OCI-LY1 (cell line): Measurements from ENCODE around the gene SPATA33.
"Not testable (repeated sequence)": the region's sequence is repeated elsewhere in the genome, so short reads cannot be mapped to it uniquely, and the experiment has no call there.

Experiments
- H2AFZ ChIP-seq: fragments of 200-600 bp; sonication (generic), shearing (Covaris generic); 2 replicates; pipeline ENCODE4 v1.6.0; 2014; ENCODE audit warnings: antibody characterized with exemption, mild to moderate bottlenecking, low read length
- H3F3A ChIP-seq: fragments of 200-600 bp; sonication (generic), shearing (Covaris generic); 2 replicates; pipeline ENCODE4 v1.6.0; 2014; ENCODE audit warnings: mild to moderate bottlenecking, antibody characterized with exemption, low read length, moderate library complexity; ENCODE audit not compliant: insufficient read depth
- H3K27ac ChIP-seq: fragments of 200-600 bp; sonication (generic); 2 replicates; pipeline ENCODE4 v1.5.1; 2014; ENCODE audit warnings: low read length, mixed run types, mild to moderate bottlenecking, low read depth; ENCODE audit not compliant: poor library complexity, severe bottlenecking
- H3K27me3 ChIP-seq: fragments of 200-600 bp; sonication (generic); 2 replicates; pipeline ENCODE4 v1.6.0; 2014; ENCODE audit warnings: antibody characterized with exemption, mild to moderate bottlenecking, low read length, moderate library complexity; ENCODE audit not compliant: insufficient read depth
- H3K36me3 ChIP-seq: fragments of 200-600 bp; sonication (generic); 2 replicates; pipeline ENCODE4 v1.6.1; 2014; ENCODE audit warnings: mild to moderate bottlenecking, antibody characterized with exemption, low read length, moderate library complexity, mixed read lengths; ENCODE audit not compliant: insufficient read depth
- H3K4me1 ChIP-seq: fragments of 200-600 bp; sonication (generic); 2 replicates; pipeline ENCODE4 v1.5.1; 2014; ENCODE audit warnings: mild to moderate bottlenecking, low read length, moderate library complexity; ENCODE audit not compliant: insufficient read depth, severe bottlenecking
- H3K4me2 ChIP-seq: fragments of 200-600 bp; sonication (generic), shearing (Covaris generic); 2 replicates; pipeline ENCODE4 v1.6.1; 2014; ENCODE audit warnings: low read length
- H3K4me3 ChIP-seq: fragments of 200-600 bp; sonication (generic); 2 replicates; pipeline ENCODE4 v1.5.1; 2014; ENCODE audit warnings: low read length, low read depth, mild to moderate bottlenecking, mixed read lengths; ENCODE audit not compliant: poor library complexity, severe bottlenecking
- H3K79me2 ChIP-seq: fragments of 200-600 bp; shearing (Covaris generic); 2 replicates; pipeline ENCODE4 v1.6.1; 2016; ENCODE audit warnings: mixed run types, low read length, mixed read lengths; ENCODE audit not compliant: insufficient read depth
- H3K9ac ChIP-seq: fragments of 200-600 bp; sonication (generic), shearing (Covaris generic); 2 replicates; pipeline ENCODE4 v1.6.1; 2014; ENCODE audit warnings: mild to moderate bottlenecking, low read length, mixed read lengths
- H3K9me2 ChIP-seq: fragments of 200-600 bp; sonication (generic), shearing (Covaris generic); 2 replicates; pipeline ENCODE4 v1.6.1; 2014; ENCODE audit warnings: low read depth, mild to moderate bottlenecking, low read length, mixed read lengths
- H3K9me3 ChIP-seq: fragments of 200-600 bp; shearing (Covaris generic); 2 replicates; pipeline ENCODE4 v1.6.1; 2014; ENCODE audit warnings: low read length, mixed read lengths
- H4K20me1 ChIP-seq: fragments of 200-600 bp; sonication (generic), shearing (Covaris generic); 2 replicates; pipeline ENCODE4 v1.6.0; 2016; ENCODE audit warnings: mild to moderate bottlenecking, low read length; ENCODE audit not compliant: insufficient read depth
- EZH2 ChIP-seq: fragments of 200-600 bp; sonication (generic), shearing (Covaris generic); IDR thresholded peaks from 2 replicates; pipeline ENCODE4 v1.8.0; 2017; ENCODE audit warnings: borderline replicate concordance, mixed run types, mild to moderate bottlenecking, antibody characterized with exemption, low read length, moderate library complexity, mixed read lengths
- TF ChIP-seq, protein P1 (sequence below): fragments of 200-600 bp; sonication (generic), shearing (Covaris generic); IDR thresholded peaks from 2 replicates; pipeline ENCODE4 v1.5.1; 2017; ENCODE audit warnings: mild to moderate bottlenecking, antibody characterized with exemption, low read length, moderate library complexity, mixed read lengths

SPATA33 gene

DNA sequence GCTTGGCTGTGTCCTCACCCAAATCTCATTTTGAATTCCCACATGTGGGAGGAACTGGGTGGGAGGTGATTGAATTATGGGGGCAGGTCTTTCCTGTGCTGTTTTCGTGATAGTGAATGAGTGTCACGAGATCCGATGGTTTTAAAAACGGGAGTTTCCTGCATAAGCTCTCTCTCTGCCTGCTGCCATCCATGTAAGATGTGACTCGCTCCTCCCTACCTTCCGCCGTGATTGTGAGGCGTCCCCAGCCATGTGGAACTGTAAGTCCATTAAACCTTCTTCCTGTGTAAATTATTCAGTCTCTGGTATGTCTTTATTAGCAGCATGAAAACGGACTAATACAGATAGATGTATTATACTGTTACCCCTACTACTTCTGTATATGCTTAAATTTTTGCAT is 3.6 kb downstream of the SPATA33 start:
- Histone ChIP-seq H3K9me3 (0 out of 2 replicates have a peak, but pooled peaks cover 3% of the 10 kb centered on the region), H3K4me3 (no peak overlapping the region), H3K79me2 (peaks cover 21% of the 10 kb centered on the region), H3K27ac (no peak overlapping the region), H3K36me3 (peaks cover 65% of the 10 kb centered on the region), H3K4me2 (no peak overlapping the region), H3K9me2 (no peaks in the 10 kb centered on the region), H3F3A (no peaks in the 10 kb centered on the region), H3K27me3 (no peaks in the 10 kb centered on the region), H3K4me1 (peaks cover 23% of the 10 kb centered on the region), H2AFZ (no peak overlapping the region), H3K9ac (no peak overlapping the region), H4K20me1 (no peaks in the 10 kb centered on the region)
- no peak for TF ChIP-seq EZH2
- TF ChIP-seq, protein P1, sequence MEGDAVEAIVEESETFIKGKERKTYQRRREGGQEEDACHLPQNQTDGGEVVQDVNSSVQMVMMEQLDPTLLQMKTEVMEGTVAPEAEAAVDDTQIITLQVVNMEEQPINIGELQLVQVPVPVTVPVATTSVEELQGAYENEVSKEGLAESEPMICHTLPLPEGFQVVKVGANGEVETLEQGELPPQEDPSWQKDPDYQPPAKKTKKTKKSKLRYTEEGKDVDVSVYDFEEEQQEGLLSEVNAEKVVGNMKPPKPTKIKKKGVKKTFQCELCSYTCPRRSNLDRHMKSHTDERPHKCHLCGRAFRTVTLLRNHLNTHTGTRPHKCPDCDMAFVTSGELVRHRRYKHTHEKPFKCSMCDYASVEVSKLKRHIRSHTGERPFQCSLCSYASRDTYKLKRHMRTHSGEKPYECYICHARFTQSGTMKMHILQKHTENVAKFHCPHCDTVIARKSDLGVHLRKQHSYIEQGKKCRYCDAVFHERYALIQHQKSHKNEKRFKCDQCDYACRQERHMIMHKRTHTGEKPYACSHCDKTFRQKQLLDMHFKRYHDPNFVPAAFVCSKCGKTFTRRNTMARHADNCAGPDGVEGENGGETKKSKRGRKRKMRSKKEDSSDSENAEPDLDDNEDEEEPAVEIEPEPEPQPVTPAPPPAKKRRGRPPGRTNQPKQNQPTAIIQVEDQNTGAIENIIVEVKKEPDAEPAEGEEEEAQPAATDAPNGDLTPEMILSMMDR: no peak

DNA sequence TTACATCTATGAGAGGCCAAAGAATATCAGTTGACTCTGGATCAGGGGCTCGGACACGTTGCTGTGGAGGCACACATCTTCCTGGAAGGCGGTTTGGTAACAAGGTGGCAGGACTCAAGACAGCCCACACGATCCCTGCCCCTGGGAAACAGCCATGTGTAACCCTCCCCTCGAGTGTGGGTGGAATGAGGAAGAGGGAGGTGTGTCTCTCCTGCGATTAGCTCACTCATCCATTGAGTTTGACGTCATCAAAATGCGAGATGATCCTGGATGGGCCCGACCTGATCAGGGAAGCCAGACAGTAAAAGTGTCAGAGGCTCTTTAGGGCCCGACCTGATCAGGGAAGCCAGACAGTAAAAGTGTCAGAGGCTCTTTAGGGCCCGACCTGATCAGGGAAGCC is 6.6 kb downstream of the SPATA33 start:
- H3K9ac ChIP-seq, H3K79me2 ChIP-seq, H3K4me1 ChIP-seq, H3F3A ChIP-seq, H3K4me3 ChIP-seq, H3K9me3 ChIP-seq, H2AFZ ChIP-seq, H3K9me2 ChIP-seq, H3K27ac ChIP-seq, H4K20me1 ChIP-seq, H3K4me2 ChIP-seq, H3K27me3 ChIP-seq: not testable (repeated sequence)
- H3K36me3 ChIP-seq: peaks cover 66% of the 10 kb centered on the region

DNA sequence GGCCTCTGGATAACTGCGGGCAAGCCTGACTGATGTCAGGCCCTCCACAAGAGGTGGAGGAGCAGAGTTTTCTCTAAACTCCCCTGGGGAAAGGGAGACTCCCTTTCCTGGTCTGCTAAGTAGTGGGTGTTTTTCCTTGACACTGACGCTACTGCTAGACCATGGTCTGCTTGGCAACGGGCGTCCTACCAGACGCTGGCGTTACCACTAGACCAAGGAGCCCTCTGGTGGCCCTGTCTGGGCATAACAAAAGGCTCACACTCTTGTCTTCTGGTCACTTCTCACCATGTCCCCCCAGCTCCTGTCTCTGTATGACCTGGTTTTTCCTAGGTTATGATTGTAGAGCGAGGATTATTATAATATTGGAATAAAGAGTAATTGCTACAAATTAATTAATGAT is 9.4 kb downstream of the SPATA33 start:
- H3K9me2 ChIP-seq, H3K9me3 ChIP-seq, H4K20me1 ChIP-seq, H3K4me3 ChIP-seq, H3K4me1 ChIP-seq, H3K27me3 ChIP-seq, H3K4me2 ChIP-seq, H3F3A ChIP-seq, H3K27ac ChIP-seq, H3K79me2 ChIP-seq, H3K9ac ChIP-seq, H2AFZ ChIP-seq: not testable (repeated sequence)
- TF ChIP-seq, protein P1: peak; percentile 34; the same call in 1 of the 2 replicates
- H3K36me3 ChIP-seq: peaks cover 41% of the 10 kb centered on the region

DNA sequence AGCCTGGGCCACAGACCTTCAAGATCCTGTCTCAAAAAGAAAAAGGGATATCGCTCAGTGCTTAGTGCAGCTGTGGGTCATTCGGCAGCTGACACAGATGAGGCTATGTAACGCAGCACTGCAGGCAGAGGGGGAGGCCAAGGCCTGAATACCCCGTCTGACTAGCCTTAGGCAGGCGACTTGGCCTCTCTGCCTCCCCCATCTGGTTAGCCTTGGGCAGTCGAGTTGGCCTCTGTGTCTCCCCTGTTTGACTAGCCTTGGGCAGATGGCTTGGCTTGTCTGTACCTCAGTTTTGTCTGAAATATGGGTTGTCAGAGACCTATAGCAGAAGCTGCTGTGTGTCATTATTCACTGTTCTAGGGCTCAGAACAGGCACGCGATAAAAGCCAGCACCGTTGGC is 10.0 kb downstream of the SPATA33 start:
- no peaks in the 10 kb centered on the region for H3K9me2 ChIP-seq
- no peak overlapping the region for H3K27ac ChIP-seq
- H2AFZ ChIP-seq: no peak overlapping the region
- H3K9me3 ChIP-seq: 0 out of 2 replicates have a peak, but pooled peaks cover 8% of the 10 kb centered on the region
- no peak overlapping the region for H3K4me3 ChIP-seq
- H3K36me3 ChIP-seq: peaks cover 35% of the 10 kb centered on the region
- no peaks in the 10 kb centered on the region for H3F3A ChIP-seq
- H3K9ac ChIP-seq: no peak overlapping the region
- H4K20me1 ChIP-seq: no peaks in the 10 kb centered on the region
- no peaks in the 10 kb centered on the region for H3K79me2 ChIP-seq
- H3K27me3 ChIP-seq: no peaks in the 10 kb centered on the region
- no peak overlapping the region for H3K4me2 ChIP-seq
- TF ChIP-seq, protein P1: no peak
- no peak for TF ChIP-seq EZH2
- H3K4me1 ChIP-seq: no peaks in the 10 kb centered on the region
